ENCODE results near the gene PLXDC2.

PLXDC2 gene

GRCh38 chr10:20237091-20237570 lies 420.9 kb downstream of the PLXDC2 start:
- Histone ChIP-seq H3K4me2 (ENCODE audit: low read length) (no peak overlapping the region), H3K4me3 (ENCODE audit: low read length) (no peak overlapping the region), H3K4me1 (ENCODE audit: control insufficient read depth, insufficient read depth, low read length) (no peaks in the 10 kb centered on the region), H3K9ac (ENCODE audit: low read depth, low read length) (no peak overlapping the region), H3K27me3 (ENCODE audit: control insufficient read depth, insufficient read depth, low read length) (no peaks in the 10 kb centered on the region), H3K9me3 (replicated peaks; ENCODE audit: low read length) (no peaks in the 10 kb centered on the region), H3K36me3 (ENCODE audit: insufficient read depth, low read length) (no peaks in the 10 kb centered on the region)

GRCh38 chr10:20237586-20237985 lies 421.4 kb downstream of the PLXDC2 start:
- no peaks in the 10 kb centered on the region for H3K4me1 ChIP-seq (ENCODE audit: control insufficient read depth, insufficient read depth, low read length)
- H3K9ac ChIP-seq (ENCODE audit: low read depth, low read length) = no peak overlapping the region
- H3K36me3 ChIP-seq (ENCODE audit: insufficient read depth, low read length) = no peaks in the 10 kb centered on the region

GRCh38 chr10:20240643-20241042 lies 424.4 kb downstream of the PLXDC2 start:
- Histone ChIP-seq H3K36me3 (ENCODE audit: insufficient read depth, low read length) (no peaks in the 10 kb centered on the region), H3K27me3 (ENCODE audit: control insufficient read depth, insufficient read depth, low read length) (no peaks in the 10 kb centered on the region), H3K9ac (ENCODE audit: low read depth, low read length) (no peak overlapping the region), H3K9me3 (replicated peaks; ENCODE audit: low read length) (no peaks in the 10 kb centered on the region), H3K4me1 (ENCODE audit: control insufficient read depth, insufficient read depth, low read length) (no peaks in the 10 kb centered on the region), H3K4me3 (ENCODE audit: low read length) (no peak overlapping the region), H3K4me2 (ENCODE audit: low read length) (no peak overlapping the region)

More at GRCh38 chr10:20237586-20237985, 421.4 kb downstream of the PLXDC2 start:
- Histone ChIP-seq H3K27me3 (ENCODE audit: control insufficient read depth, insufficient read depth, low read length) (no peaks in the 10 kb centered on the region), H3K9me3 (replicated peaks; ENCODE audit: low read length) (no peaks in the 10 kb centered on the region), H3K4me3 (ENCODE audit: low read length) (no peak overlapping the region), H3K4me2 (ENCODE audit: low read length) (no peak overlapping the region)

GRCh38 chr10:20247454-20247853 lies 431.2 kb downstream of the PLXDC2 start:
- Histone ChIP-seq H3K9ac (ENCODE audit: low read depth, low read length) (no peak overlapping the region), H3K4me1 (ENCODE audit: control insufficient read depth, insufficient read depth, low read length) (no peaks in the 10 kb centered on the region), H3K27me3 (ENCODE audit: control insufficient read depth, insufficient read depth, low read length) (no peaks in the 10 kb centered on the region), H3K36me3 (ENCODE audit: insufficient read depth, low read length) (no peaks in the 10 kb centered on the region), H3K4me3 (ENCODE audit: low read length) (no peak overlapping the region), H3K4me2 (ENCODE audit: low read length) (no peak overlapping the region), H3K9me3 (replicated peaks; ENCODE audit: low read length) (no peaks in the 10 kb centered on the region)

- Histone ChIP-seq H3K36me3 (ENCODE audit: insufficient read depth, low read length) (no peaks in the 10 kb centered on the region), H3K4me2 (ENCODE audit: low read length) (no peak overlapping the region), H3K9ac (ENCODE audit: low read depth, low read length) (no peak overlapping the region), H3K4me1 (ENCODE audit: control insufficient read depth, insufficient read depth, low read length) (no peaks in the 10 kb centered on the region), H3K9me3 (replicated peaks; ENCODE audit: low read length) (no peaks in the 10 kb centered on the region), H3K4me3 (ENCODE audit: low read length) (no peak overlapping the region), H3K27me3 (ENCODE audit: control insufficient read depth, insufficient read depth, low read length) (no peaks in the 10 kb centered on the region)
These were observed 431.9 kb downstream of the PLXDC2 start for GRCh38 chr10:20247891-20248708.

- no peak overlapping the region for H3K9ac ChIP-seq (ENCODE audit: low read depth, low read length)
- no peak overlapping the region for H3K4me2 ChIP-seq (ENCODE audit: low read length)
- H3K27me3 ChIP-seq (ENCODE audit: control insufficient read depth, insufficient read depth, low read length) = no peaks in the 10 kb centered on the region
These were observed 437.8 kb downstream of the PLXDC2 start for GRCh38 chr10:20254078-20254477.

GRCh38 chr10:20254497-20254896 lies 438.3 kb downstream of the PLXDC2 start:
- Histone ChIP-seq H3K27me3 (ENCODE audit: control insufficient read depth, insufficient read depth, low read length) (no peaks in the 10 kb centered on the region), H3K4me2 (ENCODE audit: low read length) (no peak overlapping the region), H3K9me3 (replicated peaks; ENCODE audit: low read length) (no peaks in the 10 kb centered on the region), H3K4me3 (ENCODE audit: low read length) (no peak overlapping the region), H3K4me1 (ENCODE audit: control insufficient read depth, insufficient read depth, low read length) (no peaks in the 10 kb centered on the region), H3K9ac (ENCODE audit: low read depth, low read length) (no peak overlapping the region), H3K36me3 (ENCODE audit: insufficient read depth, low read length) (no peaks in the 10 kb centered on the region)

More at GRCh38 chr10:20254078-20254477, 437.8 kb downstream of the PLXDC2 start:
- no peaks in the 10 kb centered on the region for H3K4me1 ChIP-seq (ENCODE audit: control insufficient read depth, insufficient read depth, low read length)
- no peaks in the 10 kb centered on the region for H3K36me3 ChIP-seq (ENCODE audit: insufficient read depth, low read length)
- H3K4me3 ChIP-seq (ENCODE audit: low read length) = no peak overlapping the region
- H3K9me3 ChIP-seq (replicated peaks; ENCODE audit: low read length) = no peaks in the 10 kb centered on the region

- Histone ChIP-seq H3K4me3 (ENCODE audit: low read length) (no peak overlapping the region), H3K27me3 (ENCODE audit: control insufficient read depth, insufficient read depth, low read length) (no peaks in the 10 kb centered on the region), H3K4me2 (ENCODE audit: low read length) (no peak overlapping the region), H3K36me3 (ENCODE audit: insufficient read depth, low read length) (no peaks in the 10 kb centered on the region), H3K9me3 (replicated peaks; ENCODE audit: low read length) (no peaks in the 10 kb centered on the region), H3K9ac (ENCODE audit: low read depth, low read length) (no peak overlapping the region), H3K4me1 (ENCODE audit: control insufficient read depth, insufficient read depth, low read length) (no peaks in the 10 kb centered on the region)
These were observed 440.7 kb downstream of the PLXDC2 start for GRCh38 chr10:20256969-20257368.

- Histone ChIP-seq H3K4me1 (ENCODE audit: control insufficient read depth, insufficient read depth, low read length) (no peaks in the 10 kb centered on the region), H3K4me3 (ENCODE audit: low read length) (no peak overlapping the region), H3K9me3 (replicated peaks; ENCODE audit: low read length) (no peaks in the 10 kb centered on the region), H3K36me3 (ENCODE audit: insufficient read depth, low read length) (no peaks in the 10 kb centered on the region), H3K9ac (ENCODE audit: low read depth, low read length) (no peak overlapping the region), H3K27me3 (ENCODE audit: control insufficient read depth, insufficient read depth, low read length) (no peaks in the 10 kb centered on the region), H3K4me2 (ENCODE audit: low read length) (no peak overlapping the region)
These were observed 441.2 kb downstream of the PLXDC2 start for GRCh38 chr10:20257422-20257821.

- Histone ChIP-seq H3K4me1 (ENCODE audit: control insufficient read depth, insufficient read depth, low read length) (no peaks in the 10 kb centered on the region), H3K4me2 (ENCODE audit: low read length) (no peak overlapping the region), H3K9me3 (replicated peaks; ENCODE audit: low read length) (no peaks in the 10 kb centered on the region), H3K4me3 (ENCODE audit: low read length) (no peak overlapping the region), H3K27me3 (ENCODE audit: control insufficient read depth, insufficient read depth, low read length) (no peaks in the 10 kb centered on the region), H3K36me3 (ENCODE audit: insufficient read depth, low read length) (no peaks in the 10 kb centered on the region), H3K9ac (ENCODE audit: low read depth, low read length) (no peak overlapping the region)
These were observed 448.9 kb downstream of the PLXDC2 start for GRCh38 chr10:20265146-20265545.

- H3K4me1 ChIP-seq (ENCODE audit: control insufficient read depth, insufficient read depth, low read length) = no peaks in the 10 kb centered on the region
- H3K36me3 ChIP-seq (ENCODE audit: insufficient read depth, low read length) = no peaks in the 10 kb centered on the region
These were observed 451.5 kb downstream of the PLXDC2 start for GRCh38 chr10:20267734-20268133.

GRCh38 chr10:20271490-20271889 lies 455.3 kb downstream of the PLXDC2 start:
- no peak overlapping the region for H3K9ac ChIP-seq (ENCODE audit: low read depth, low read length)
- H3K36me3 ChIP-seq (ENCODE audit: insufficient read depth, low read length) = no peaks in the 10 kb centered on the region
- H3K4me2 ChIP-seq (ENCODE audit: low read length) = no peak overlapping the region
- H3K9me3 ChIP-seq (replicated peaks; ENCODE audit: low read length) = no peaks in the 10 kb centered on the region
- no peak overlapping the region for H3K4me3 ChIP-seq (ENCODE audit: low read length)
- peaks cover 7% of the 10 kb centered on the region for H3K4me1 ChIP-seq (ENCODE audit: control insufficient read depth, insufficient read depth, low read length)
- no peaks in the 10 kb centered on the region for H3K27me3 ChIP-seq (ENCODE audit: control insufficient read depth, insufficient read depth, low read length)

More at GRCh38 chr10:20267734-20268133, 451.5 kb downstream of the PLXDC2 start:
- Histone ChIP-seq H3K9ac (ENCODE audit: low read depth, low read length) (no peak overlapping the region), H3K27me3 (ENCODE audit: control insufficient read depth, insufficient read depth, low read length) (no peaks in the 10 kb centered on the region), H3K9me3 (replicated peaks; ENCODE audit: low read length) (no peaks in the 10 kb centered on the region), H3K4me3 (ENCODE audit: low read length) (no peak overlapping the region), H3K4me2 (ENCODE audit: low read length) (no peak overlapping the region)
